Activated CD4-positive, CD25-positive, alpha-beta regulatory T cell (primary cell): ENCODE data around the gene ST6GALNAC3.
"Not testable (repeated sequence)": the region's sequence is repeated elsewhere in the genome, so short reads cannot be mapped to it uniquely, and the experiment has no call there.

Experiments
- DNase-seq, 4 experiments: peaks; one replicate each; lab custom pipeline; 2025; lab: John Stamatoyannopoulos, UW

Gene ST6GALNAC3

DNA sequence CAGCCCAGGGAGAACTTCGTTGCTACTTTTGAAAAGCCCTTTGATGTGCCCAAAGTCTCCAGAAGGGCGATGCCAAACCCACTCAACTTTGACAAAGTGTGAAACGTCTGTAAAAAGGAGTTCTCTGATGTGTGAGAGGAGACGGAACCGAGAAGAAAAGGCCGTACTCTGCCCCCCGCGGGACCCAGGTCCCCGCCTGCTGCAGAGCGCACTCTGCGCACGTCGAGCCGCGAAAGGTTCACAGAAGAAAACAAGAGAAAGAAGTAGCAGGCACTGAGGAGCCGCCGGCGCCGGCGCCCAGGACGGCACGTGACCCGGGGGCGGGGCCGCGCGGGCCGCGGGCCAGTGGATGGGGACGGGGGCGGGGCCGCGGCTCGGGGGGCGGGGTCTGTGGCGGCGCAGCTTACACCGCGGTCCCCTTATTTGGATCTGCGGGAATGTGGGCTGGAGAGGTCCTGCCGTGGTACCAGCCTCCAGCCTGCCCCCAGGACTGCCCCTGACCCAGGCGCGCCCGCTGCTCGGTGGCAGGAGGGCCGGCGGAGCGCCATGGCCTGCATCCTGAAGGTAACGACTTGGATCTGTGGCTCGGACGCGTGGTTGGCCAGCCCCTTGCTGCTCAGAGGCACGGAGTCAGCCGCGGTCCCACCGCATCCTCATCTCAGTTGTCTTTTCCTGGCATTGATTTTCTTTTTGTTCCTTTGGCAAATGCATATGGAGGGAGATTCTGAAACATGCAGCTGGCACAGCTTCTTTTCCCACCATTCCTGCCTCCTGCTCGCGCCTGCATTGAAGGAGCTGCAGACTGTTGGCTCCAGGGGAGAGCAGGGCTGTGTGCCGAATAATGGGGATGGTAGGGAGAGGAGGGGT, at the start of gene ST6GALNAC3:
Gene ST6GALNAC3 (plus strand): TSS at position 426 of the 867 bp plus-strand sequence.
- peak; percentile 50 to 70 (median 64) for DNase-seq

DNA sequence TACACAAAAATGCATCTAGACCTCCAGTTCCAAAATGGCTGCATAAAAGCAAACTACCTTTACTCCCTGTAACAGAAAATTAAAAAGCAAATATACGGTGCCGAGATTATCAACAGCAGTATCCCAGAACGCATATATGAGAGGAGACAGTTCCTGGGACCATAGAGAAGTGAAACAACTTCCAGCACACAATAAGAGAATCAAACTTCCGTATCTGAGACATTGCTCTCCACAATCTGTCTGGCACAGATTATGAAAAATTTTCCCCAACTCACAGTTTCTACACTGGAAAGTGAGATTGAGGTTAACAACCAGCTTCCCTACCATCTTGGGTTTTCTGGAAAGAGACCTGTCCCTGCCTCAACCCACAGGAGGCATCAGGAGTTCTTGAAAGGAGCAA, 47.2 kb upstream of the ST6GALNAC3 start:
- no peak for DNase-seq

DNA sequence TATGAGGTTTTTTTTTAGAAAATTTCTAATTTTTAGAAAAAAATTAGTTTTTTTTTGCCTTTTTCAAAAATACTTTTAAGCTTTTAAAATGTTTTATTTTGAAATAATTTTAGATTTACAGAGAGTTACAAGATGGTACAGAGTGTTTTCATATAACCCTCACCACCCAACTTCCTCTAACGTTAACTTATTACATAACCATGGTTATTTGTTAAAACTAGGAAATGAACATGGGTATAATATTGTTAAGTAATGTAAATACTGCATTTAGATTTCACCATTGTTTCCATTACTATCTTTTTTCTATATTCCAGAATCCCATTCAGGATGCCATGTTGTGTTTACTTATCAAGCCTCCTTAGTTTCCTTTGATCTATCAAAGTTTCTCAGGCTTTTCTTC, 45.2 kb upstream of the ST6GALNAC3 start:
- DNase-seq: no peak

DNA sequence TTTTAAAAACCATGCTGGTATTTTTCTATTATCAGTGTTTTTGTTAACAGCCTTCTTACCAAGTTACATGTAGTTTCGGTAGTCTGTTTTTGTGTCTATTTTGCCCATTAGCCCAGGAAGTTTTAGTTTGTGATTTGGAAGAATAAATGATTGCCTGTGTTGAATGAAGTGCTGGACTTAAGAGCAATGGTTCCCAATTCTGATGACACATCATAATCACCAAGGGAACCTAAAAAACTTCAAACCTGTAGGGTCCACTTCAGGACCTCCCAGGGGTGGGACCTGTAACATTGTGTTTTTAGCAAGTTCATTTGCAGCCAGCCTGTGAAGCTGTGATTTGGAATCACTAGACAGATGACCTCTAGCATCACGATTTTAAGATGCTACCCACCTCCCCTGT, 43.0 kb upstream of the ST6GALNAC3 start:
- DNase-seq: no peak

DNA sequence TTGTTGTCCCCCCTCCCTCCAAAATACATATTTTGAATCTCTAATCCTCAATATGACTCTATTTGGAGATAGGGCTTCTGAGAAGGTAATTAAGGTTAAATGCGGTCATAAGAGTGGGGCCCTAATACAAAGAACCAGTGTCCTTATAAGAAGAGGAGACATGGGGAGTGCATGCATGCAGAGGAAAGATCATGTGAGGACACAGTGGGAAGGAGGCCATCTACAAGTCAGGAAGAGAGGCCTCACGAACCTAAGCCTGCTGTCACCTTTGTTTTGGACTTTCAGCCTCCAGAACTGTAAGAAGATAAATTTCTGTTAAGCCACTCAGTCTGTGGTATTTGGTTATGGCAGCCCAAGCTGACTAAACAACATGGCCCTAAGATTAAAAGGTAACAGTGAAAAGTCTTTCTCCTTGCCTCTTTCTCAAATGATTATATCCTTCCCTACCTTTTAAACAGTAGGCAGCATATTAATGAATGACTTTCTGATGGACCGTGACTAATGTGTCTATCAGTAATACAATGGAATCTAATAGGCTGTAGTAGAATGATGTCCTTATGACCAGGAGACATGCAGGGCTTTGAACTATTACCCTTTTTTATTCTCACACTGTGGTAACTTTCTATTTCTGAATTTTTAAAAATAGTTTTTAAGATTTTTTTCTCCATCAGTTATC, 40.6 kb upstream of the ST6GALNAC3 start:
- no peak for DNase-seq

DNA sequence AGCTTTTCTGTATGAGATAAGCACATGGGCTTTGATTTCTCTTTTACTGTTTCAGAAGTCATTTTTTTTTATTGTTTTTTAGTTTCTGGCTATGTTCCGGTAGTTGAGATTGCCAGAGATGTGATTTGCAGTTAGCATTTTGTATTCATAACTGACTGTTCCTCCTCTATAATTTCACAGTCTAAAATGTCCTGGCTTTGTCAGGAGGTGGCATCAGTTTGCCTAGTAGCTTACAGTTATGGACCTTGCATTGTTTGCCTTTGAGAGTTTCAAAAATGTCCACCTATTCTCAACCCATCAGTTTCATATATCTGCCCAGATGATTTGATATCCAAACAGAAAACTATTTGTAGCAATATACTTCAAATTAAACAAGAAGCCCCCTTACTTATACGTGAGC, 39.5 kb upstream of the ST6GALNAC3 start:
- no peak for DNase-seq

DNA sequence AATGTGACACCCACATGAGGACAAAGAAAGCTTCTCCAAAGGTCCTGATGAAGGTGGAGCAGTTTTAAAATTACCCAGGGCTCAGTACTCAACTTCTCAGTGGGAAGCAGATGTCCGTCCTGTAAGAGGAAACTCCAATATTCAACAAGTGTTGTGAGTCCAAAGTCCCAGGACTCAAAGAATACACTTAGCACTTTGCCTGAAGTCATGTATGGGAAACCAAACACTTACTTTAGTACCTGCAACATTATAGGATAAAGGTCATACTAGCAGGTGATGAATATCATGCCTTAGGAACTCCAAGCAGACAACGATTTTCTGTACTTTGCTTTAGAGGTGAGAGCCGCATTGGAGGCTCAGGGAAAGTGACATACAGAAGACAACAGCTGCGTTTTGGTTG, 37.2 kb upstream of the ST6GALNAC3 start:
- DNase-seq: no peak

DNA sequence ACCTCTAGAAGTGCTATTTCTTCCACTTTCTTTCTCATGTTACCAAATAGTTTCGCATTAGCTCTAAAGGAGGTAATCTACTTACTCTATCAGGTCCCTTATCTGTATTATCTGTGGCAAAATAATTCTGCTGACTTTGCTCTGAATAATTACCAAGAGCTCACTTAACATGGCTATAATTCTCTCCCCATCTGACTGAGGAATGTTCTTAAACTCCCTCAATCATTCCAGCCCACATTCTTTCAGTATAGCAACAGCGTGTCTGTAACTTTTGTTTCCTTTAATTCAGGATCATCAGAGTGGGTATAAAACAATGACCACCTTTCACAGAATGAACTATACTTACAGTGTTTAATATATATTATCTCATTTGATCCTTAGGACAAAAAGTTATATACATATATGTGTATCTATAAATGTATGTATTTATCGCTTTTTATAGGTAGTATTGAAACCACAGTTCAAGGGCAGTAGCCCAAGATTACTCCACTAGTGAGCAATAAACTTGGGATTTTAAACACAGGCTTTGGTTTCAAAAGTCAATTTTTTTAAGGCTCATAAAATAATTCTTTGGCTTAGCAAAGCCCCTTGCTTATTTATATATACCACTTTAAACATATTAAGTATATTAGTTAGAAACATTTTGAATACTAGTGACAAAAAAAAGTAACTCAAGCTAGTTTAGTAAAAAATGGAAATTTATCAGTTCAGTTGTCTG, 36.1 kb upstream of the ST6GALNAC3 start:
- no peak for DNase-seq

DNA sequence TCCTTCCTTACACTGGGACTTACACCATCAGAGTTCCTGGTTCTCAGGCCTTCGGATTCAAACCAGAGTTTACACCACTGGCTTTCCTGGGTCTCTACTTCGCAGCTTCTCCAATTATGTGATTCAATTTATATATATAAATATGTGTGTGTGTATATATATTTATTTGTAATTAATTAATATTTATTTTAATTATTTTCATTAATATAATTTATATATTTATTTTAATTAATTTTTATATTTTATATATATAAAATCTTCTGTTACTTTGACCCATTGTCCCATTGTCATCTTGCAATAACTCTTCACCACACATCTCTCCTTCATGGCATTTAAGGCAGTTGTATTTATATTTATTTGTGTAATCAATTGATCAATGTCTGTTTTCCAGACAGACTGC, 28.4 kb upstream of the ST6GALNAC3 start:
- DNase-seq: no peak

DNA sequence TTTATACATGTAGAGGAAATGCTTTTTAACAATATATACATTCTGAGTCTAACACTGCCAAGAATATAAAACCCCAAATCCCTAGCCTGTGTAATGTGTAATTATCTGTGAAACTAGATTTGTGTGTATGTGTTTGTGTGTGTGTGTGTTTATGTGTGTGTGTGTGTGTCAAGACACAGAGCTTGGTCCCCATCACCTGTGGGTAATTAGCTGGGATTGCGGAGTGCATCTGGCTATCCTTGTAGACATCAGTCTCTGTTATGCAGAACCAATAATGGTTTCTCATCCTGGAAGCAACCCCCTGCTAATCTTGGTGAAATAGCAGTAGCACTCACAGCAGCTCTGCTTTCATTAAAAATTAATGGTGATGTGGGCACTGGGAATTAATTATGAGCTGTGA, 26.3 kb upstream of the ST6GALNAC3 start:
- DNase-seq: no peak

DNA sequence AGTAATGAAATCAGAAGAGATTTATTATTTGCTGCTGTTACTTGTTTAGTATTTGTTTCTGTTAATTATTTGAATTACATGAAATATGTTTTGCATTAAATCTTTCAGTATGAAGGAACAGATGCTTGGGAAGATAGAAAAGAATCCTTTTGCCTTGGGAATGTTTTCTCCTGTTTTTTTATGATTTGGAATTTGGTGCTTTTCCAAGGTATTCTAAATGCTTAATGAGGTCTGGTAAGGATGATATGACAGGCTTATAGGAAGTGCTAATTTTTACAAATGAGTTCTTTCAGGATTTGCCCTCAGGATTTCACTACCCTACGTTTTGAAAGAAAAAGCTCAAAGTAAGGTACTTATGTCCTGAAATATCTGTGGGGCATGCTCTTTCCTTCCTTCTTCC, 25.6 kb upstream of the ST6GALNAC3 start:
- no peak for DNase-seq

DNA sequence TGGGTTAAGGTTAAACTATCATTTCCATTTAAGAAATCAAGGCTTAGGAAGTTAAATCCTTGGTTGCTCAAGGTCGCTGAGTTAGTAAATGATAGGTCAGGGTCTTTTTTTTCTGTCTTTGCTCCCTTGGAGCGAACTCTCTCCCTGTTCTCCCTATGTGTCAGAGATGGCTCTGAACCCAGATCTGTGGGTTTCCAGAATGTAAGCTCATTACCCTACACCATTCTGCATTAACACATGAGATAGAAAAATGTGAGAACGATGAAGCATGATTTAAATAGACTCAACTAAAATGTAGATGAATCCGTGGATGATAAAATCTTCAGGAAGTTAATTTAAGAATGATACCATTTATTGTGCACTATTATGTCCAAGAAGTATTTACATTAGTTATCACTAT, 25.0 kb upstream of the ST6GALNAC3 start:
- no peak for DNase-seq

DNA sequence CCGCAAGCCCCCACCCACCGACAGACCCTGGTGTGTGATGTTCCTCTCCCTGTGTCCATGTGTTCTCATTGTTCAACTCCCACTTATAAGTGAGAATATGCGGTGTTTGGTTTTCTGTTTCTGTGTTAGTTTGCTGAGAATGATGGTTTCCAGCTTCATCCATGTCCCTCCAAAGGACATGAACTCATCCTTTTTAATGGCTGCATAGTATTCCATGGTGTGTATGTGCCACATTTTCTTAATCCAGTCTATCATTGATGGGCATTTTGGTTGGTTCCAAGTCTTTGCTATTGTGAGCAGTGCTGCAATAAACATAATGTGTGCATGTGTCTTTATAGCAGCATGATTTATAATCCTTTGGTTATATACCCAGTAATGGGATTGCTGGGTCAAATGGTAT, 24.5 kb upstream of the ST6GALNAC3 start:
- DNase-seq: not testable (repeated sequence)

DNA sequence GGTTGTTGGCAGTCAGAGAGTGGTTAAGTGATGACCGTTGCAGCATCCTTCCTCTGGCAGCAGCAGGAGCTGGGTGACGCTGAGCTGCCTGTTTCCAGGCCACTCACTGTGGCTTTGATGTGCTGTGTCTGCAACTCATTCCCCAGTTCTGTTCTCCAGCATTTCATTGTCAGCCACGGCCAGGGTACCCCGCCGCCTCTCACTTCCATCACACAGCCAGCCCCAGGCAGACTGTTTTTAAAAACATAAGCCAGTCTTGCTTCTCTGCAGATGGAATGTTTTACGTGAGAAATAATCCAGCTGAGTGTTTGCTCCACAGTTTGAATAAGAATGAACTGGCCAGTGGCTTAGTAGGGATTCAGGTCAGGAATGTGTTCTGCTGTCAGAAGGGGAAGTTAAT, 21.5 kb upstream of the ST6GALNAC3 start:
- DNase-seq: no peak

DNA sequence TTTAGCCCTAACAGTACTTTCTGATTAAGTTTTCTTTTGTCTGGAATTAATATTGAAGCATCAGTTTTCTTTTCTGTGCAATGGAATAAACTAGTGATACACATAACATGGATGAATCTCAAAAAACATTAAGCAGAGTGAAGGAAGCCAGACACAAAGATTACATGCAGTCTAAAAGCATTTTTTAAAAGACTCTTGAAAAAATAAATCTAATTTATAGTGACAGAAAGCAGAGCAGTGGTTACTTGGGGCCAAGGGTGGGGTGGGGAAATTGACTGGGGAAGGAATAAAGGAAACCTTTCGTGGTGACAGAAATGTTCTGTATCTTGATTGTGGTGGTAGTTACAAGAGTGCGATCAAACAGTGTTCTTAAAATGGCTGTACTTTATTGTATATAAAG, 20.2 kb upstream of the ST6GALNAC3 start:
- no peak for DNase-seq

DNA sequence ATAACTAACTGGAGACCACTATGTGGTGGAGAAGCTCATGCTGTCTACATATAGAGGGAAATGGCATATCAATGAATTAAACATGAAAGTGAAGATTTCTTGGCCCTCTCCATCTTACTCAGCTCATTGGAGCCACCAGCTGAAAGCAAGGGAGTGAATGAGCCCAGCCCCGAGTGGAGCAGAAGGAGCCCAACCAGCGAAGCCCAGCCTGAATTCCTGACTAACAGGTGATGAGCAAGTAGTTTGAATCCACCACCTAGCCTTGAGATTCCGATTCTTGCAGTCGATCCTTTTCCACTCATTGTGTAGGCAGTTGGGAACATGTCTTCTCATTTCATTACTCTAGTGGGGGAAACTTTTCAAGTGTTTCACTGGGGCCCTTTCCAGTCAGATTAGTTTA, 18.6 kb upstream of the ST6GALNAC3 start:
- no peak for DNase-seq

DNA sequence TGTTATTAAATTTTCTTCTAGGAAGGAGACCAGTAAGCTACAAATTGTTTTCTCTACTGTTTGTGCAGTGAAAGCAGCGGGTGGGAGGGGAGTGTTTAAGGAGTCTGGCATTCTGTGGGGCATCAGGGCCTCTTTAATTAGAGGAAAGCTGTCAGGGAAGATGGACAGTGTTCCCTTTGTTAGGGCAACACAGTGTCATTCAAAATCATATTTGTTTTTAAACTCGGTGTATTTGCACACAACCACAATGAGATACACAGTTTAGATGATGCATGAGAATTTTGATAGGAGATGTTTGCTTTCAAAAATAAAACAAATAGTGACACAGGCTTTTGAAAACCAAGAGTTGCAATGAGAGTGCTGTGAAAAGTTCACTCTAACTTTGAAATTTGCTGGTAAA, 15.1 kb upstream of the ST6GALNAC3 start:
- no peak for DNase-seq

DNA sequence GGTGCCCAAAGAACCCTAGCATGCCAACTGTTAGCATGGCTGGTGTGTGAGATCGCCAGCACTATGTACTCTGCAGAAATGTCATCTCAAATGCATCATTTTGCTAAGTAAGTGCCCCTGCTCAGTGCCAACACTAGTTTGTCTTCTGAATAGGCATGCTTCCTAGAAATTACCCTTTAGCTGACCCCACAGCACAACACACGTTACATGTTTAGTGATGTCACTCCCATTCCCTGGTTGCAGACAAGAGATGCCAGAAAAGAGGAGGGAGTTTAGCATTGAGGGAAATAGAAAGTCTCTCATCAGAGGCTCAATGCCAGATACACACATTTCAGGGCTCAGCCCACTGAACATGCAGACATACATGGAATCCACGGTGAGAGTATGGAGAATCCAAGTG, 9.3 kb upstream of the ST6GALNAC3 start:
- DNase-seq: no peak

DNA sequence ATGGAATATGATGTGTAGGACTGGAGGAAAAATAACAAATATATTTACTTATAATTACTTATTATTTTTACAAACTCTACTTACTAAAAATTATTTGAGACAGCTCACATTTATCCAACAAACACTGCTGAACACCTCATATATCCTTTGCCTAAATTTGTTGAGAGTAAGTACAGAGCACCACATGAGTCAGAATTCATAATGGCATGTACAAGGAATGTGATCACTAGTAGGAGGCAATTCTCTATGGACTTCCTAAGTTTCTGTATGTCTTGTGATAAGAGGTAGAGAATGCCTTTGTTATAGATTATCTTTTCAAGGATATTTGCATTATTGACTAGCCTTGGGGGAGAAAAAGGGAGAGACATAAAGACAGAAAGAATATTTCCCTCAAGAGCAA, 8.2 kb upstream of the ST6GALNAC3 start:
- DNase-seq: no peak

DNA sequence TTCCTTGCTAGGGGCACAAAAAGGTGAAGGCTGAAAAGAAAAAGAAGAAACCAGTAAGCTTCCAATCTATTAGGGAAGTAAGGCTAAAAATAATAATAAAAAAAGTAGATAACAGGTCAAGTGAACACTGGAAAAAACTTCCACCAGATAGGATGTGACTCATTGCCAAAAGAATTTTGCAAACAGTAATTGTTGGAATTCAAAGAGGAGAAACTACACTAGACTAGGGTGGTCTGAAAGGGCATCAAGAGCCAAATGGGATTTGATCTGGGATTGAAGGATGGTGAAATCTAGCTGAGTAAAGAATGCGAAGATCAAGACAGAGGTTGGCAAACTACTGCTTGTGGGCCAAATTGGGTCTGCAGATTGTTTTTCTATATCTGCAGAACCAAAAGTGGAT, 6.0 kb upstream of the ST6GALNAC3 start:
- no peak for DNase-seq

DNA sequence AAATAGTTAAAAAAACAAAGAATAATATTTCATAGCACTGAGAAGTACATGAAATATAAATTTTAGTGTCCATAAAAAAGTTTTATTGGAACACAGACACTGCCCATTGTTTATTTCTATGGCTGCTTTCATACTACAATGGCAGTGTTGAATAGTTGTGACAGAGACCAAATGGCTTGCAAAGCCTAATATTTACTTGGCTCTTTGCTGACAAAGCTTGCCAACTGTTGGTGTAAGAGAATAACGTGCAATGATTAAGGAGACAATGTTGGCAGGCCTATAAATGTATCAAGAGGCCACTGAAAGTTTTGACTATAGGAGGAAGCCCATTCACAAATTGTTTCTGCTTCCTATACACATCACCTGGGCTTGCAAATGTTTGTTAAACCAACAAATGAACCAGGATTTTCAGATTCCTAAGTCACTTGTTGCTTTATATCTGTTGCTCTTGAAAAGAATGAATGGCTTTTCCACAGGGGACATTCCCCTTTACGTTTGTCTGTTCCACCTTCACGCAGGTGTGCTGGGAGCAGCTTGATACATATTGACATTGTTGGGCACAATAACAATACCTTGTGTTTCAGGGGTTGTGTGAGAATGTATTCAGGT, 5.5 kb upstream of the ST6GALNAC3 start:
- DNase-seq: no peak

DNA sequence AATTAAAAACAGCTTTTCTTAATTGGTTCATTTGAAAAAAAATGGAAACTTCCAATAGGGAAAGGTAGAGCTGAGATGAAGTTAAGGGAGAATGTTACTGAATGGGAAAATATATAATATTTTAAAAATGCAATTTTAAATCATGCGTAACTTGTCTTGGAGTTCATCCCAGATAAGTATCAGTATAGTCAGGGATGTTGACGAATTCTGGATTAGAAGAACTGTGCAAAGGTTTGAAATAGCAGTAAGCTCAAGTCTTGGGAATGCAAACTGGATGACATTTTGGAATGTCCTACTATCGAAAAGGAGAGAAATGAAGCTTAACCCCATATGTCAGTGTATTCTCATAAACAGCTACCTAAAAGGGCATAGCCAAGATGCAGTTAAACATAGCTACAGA, 4.0 kb upstream of the ST6GALNAC3 start:
- DNase-seq: no peak

DNA sequence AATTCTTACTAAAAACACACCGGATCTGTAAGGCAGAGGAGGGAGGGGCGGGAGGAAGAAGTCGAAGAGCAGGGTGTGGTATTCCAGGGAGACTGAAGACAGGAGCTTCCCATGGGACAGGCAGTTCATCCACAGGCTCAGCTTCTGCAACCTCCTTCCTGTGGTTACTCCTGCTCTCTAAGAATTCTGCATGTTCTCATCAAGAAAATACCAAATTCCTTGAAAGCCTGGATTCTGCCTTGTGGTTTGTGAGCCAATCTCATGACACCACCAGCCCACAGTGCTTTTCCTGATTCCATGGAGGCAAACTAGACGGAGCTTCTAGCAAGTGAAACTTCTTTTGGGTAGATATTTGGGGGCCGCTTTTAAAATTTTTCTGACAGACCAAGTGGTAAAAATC, 1.1 kb upstream of the ST6GALNAC3 start:
- DNase-seq: no peak
